MM.1S (cell line): ENCODE results near the gene SHLD3.
"Not testable (repeated sequence)": the region's sequence is repeated elsewhere in the genome, so short reads cannot be mapped to it uniquely, and the experiment has no call there.

Experiments used
- DNase-seq: peaks from one replicate; pipeline ENCODE4 v3.0.0-alpha.2; 2015
- H2AFZ ChIP-seq: fragments of 300-600 bp; sonication (generic); 2 replicates; pipeline ENCODE4 v1.6.0; 2016; ENCODE audit warnings: antibody characterized with exemption, low read length
- H3F3A ChIP-seq: fragments of 300-600 bp; sonication (generic); 2 replicates; pipeline ENCODE4 v1.6.1; 2016; ENCODE audit warnings: mild to moderate bottlenecking, antibody characterized with exemption, low read length, moderate library complexity, mixed read lengths; ENCODE audit not compliant: insufficient read depth
- H3K27ac ChIP-seq: fragments of 300-600 bp; sonication (generic); 2 replicates; pipeline ENCODE4 v1.5.1; 2016; ENCODE audit warnings: mild to moderate bottlenecking, low read length
- H3K27me3 ChIP-seq: fragments of 300-600 bp; sonication (generic); replicated peaks from 2 replicates; pipeline ENCODE4 v1.6.0; 2016; ENCODE audit warnings: low read length; ENCODE audit not compliant: insufficient read depth
- H3K36me3 ChIP-seq: fragments of 300-600 bp; sonication (generic); replicated peaks from 2 replicates; pipeline ENCODE4 v1.6.1; 2016; ENCODE audit warnings: mild to moderate bottlenecking, low read length, mixed read lengths; ENCODE audit not compliant: insufficient read depth
- H3K4me1 ChIP-seq: fragments of 300-600 bp; sonication (generic); 2 replicates; pipeline ENCODE4 v1.6.1; 2016; ENCODE audit warnings: low read length, mixed read lengths
- H3K4me2 ChIP-seq: fragments of 300-600 bp; sonication (generic); 2 replicates; pipeline ENCODE4 v1.6.0; 2016; ENCODE audit warnings: low read depth, low read length
- H3K4me3 ChIP-seq: fragments of 300-600 bp; sonication (generic); 2 replicates; pipeline ENCODE4 v1.5.1; 2016; ENCODE audit warnings: low read length, mixed read lengths
- H3K79me2 ChIP-seq: fragments of 300-600 bp; sonication (generic); 2 replicates; pipeline ENCODE4 v1.6.1; 2016; ENCODE audit warnings: mixed run types, low read length, mixed read lengths
- H3K9ac ChIP-seq: fragments of 300-600 bp; sonication (generic); 2 replicates; pipeline ENCODE4 v1.6.1; 2016; ENCODE audit warnings: low read length, mixed read lengths
- H3K9me2 ChIP-seq: fragments of 300-600 bp; sonication (generic); replicated peaks from 2 replicates; pipeline ENCODE4 v1.6.1; 2016; ENCODE audit warnings: mild to moderate bottlenecking, low read length, mixed read lengths; ENCODE audit not compliant: insufficient read depth
- H3K9me3 ChIP-seq: fragments of 300-600 bp; sonication (generic); replicated peaks from 2 replicates; pipeline ENCODE4 v1.6.1; 2016; ENCODE audit warnings: mild to moderate bottlenecking, low read length, mixed read lengths; ENCODE audit not compliant: insufficient read depth
- H4K20me1 ChIP-seq: fragments of 300-600 bp; sonication (generic); 2 replicates; pipeline ENCODE4 v1.6.1; 2016; ENCODE audit warnings: mild to moderate bottlenecking, low read length, moderate library complexity, mixed read lengths; ENCODE audit not compliant: insufficient read depth
- CTCF ChIP-seq: fragments of 300-600 bp; sonication (generic); IDR thresholded peaks from 2 replicates; pipeline ENCODE4 v1.5.1; 2016; ENCODE audit warnings: antibody characterized with exemption, low read length, mixed read lengths
- EZH2 ChIP-seq: fragments of 300-600 bp; sonication (generic); optimal IDR thresholded peaks from 2 replicates; pipeline ENCODE3; 2017; ENCODE audit warnings: low read depth, mild to moderate bottlenecking, antibody characterized with exemption, low read length, mixed read lengths
- EZH2phosphoT487 ChIP-seq: fragments of 300-600 bp; sonication (generic); IDR thresholded peaks from 2 replicates; pipeline ENCODE4 v1.6.1; 2018; ENCODE audit warnings: antibody characterized with exemption, low read length

SHLD3 gene

GRCh38 chr5:65674749-65675148 is 49.9 kb downstream of the SHLD3 start:
- Histone ChIP-seq H4K20me1 (no peaks in the 10 kb centered on the region), H3F3A (no peaks in the 10 kb centered on the region), H3K36me3 (no peaks in the 10 kb centered on the region), H3K4me3 (no peak overlapping the region), H3K9me2 (no peaks in the 10 kb centered on the region), H3K9me3 (no peaks in the 10 kb centered on the region), H3K79me2 (no peaks in the 10 kb centered on the region), H2AFZ (no peak overlapping the region), H3K27ac (no peak overlapping the region), H3K9ac (no peak overlapping the region), H3K4me2 (no peak overlapping the region), H3K27me3 (no peaks in the 10 kb centered on the region), H3K4me1 (no peaks in the 10 kb centered on the region)
- no peak for DNase-seq
- TF ChIP-seq EZH2phosphoT487 (no peak), EZH2 (no peak), CTCF (no peak)

GRCh38 chr5:65676056-65676455 is 51.2 kb downstream of the SHLD3 start:
- H3K4me3 ChIP-seq, H3F3A ChIP-seq, H3K9ac ChIP-seq, H3K79me2 ChIP-seq, H3K9me2 ChIP-seq, DNase-seq, H3K36me3 ChIP-seq, H2AFZ ChIP-seq, H3K4me1 ChIP-seq, H3K4me2 ChIP-seq, H4K20me1 ChIP-seq, H3K27me3 ChIP-seq, H3K27ac ChIP-seq, H3K9me3 ChIP-seq: not testable (repeated sequence)
